KMS-11 (cell line): ENCODE data around the gene PTRHD1.

Experiments
- H2AFZ ChIP-seq: fragments of 200-600 bp; sonication (generic); 2 replicates; pipeline ENCODE4 v1.6.1; 2016; ENCODE audit warnings: antibody characterized with exemption, mixed run types, low read depth
- H3K27ac ChIP-seq: fragments of 200-600 bp; sonication (generic); 2 replicates; pipeline ENCODE4 v1.6.1; 2016; ENCODE audit warnings: mild to moderate bottlenecking, mixed run types
- H3K27me3 ChIP-seq: fragments of 200-600 bp; sonication (generic); 2 replicates; pipeline ENCODE4 v1.6.1; 2017; ENCODE audit warnings: mild to moderate bottlenecking, low read depth, mixed run types, moderate library complexity; ENCODE audit not compliant: insufficient read depth
- H3K36me3 ChIP-seq: fragments of 200-600 bp; sonication (generic); 2 replicates; pipeline ENCODE4 v1.6.1; 2017; ENCODE audit warnings: mild to moderate bottlenecking, mixed run types; ENCODE audit not compliant: insufficient read depth
- H3K4me1 ChIP-seq: fragments of 200-600 bp; sonication (generic); 2 replicates; pipeline ENCODE4 v1.6.1; 2016; ENCODE audit warnings: mild to moderate bottlenecking, low read depth, mixed run types; ENCODE audit not compliant: poor library complexity, severe bottlenecking
- H3K4me2 ChIP-seq: fragments of 200-600 bp; sonication (generic); 2 replicates; pipeline ENCODE4 v1.7.0; 2016; ENCODE audit warnings: mild to moderate bottlenecking, mixed run types
- H3K4me3 ChIP-seq: fragments of 200-600 bp; sonication (generic); IDR thresholded peaks from 2 replicates; pipeline ENCODE4 v1.6.1; 2017; ENCODE audit warnings: low read depth, low read length, mixed read lengths; ENCODE audit not compliant: insufficient read depth
- H3K79me2 ChIP-seq: fragments of 200-600 bp; sonication (generic); 2 replicates; pipeline ENCODE4 v1.6.1; 2016; ENCODE audit warnings: low read depth, mixed run types; ENCODE audit not compliant: insufficient read depth
- H3K9ac ChIP-seq: fragments of 200-600 bp; sonication (generic); 2 replicates; pipeline ENCODE4 v1.6.1; 2016; ENCODE audit warnings: mild to moderate bottlenecking, mixed run types
- H4K20me1 ChIP-seq: fragments of 200-600 bp; sonication (generic); 2 replicates; pipeline ENCODE4 v1.6.1; 2016; ENCODE audit warnings: mild to moderate bottlenecking, mixed run types; ENCODE audit not compliant: insufficient read depth
- TF ChIP-seq, protein P1 (sequence below): fragments of 200-600 bp; sonication (generic); conservative IDR thresholded peaks from 2 replicates; pipeline ENCODE4 v1.6.1; 2017; ENCODE audit warnings: low read depth, mild to moderate bottlenecking, antibody characterized with exemption, low read length, moderate library complexity, mixed read lengths

The PTRHD1 gene

DNA sequence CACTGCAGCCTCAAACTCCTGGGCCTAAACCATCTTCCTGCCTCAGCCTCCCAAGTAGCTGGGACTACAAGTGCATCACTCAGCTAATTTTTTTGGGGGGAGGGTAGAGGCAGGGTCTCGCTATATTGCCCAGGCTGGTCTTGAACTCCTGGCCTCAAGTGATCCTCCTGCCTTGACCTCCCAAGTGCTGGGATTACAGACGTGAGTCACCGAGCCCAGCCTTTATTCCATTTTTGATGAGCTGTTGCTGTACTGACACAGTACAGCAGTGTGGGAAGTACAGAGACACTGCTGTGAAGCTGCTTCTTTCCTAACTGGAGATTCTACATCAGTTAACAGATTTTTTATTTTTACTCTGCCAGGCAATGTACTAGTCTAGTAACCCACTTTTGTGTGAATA is 18.8 kb downstream of the PTRHD1 start:
- H3K4me3 ChIP-seq = no peak overlapping the region
- H3K27ac ChIP-seq = no peak overlapping the region
- H3K9ac ChIP-seq = no peak overlapping the region
- TF ChIP-seq, protein P1, sequence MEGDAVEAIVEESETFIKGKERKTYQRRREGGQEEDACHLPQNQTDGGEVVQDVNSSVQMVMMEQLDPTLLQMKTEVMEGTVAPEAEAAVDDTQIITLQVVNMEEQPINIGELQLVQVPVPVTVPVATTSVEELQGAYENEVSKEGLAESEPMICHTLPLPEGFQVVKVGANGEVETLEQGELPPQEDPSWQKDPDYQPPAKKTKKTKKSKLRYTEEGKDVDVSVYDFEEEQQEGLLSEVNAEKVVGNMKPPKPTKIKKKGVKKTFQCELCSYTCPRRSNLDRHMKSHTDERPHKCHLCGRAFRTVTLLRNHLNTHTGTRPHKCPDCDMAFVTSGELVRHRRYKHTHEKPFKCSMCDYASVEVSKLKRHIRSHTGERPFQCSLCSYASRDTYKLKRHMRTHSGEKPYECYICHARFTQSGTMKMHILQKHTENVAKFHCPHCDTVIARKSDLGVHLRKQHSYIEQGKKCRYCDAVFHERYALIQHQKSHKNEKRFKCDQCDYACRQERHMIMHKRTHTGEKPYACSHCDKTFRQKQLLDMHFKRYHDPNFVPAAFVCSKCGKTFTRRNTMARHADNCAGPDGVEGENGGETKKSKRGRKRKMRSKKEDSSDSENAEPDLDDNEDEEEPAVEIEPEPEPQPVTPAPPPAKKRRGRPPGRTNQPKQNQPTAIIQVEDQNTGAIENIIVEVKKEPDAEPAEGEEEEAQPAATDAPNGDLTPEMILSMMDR = no peak
- H3K36me3 ChIP-seq = no peaks in the 10 kb centered on the region
- no peaks in the 10 kb centered on the region for H4K20me1 ChIP-seq
- H3K4me1 ChIP-seq = peaks cover 8% of the 10 kb centered on the region
- H2AFZ ChIP-seq = no peak overlapping the region
- H3K27me3 ChIP-seq = no peaks in the 10 kb centered on the region
- no peak overlapping the region for H3K4me2 ChIP-seq
- no peaks in the 10 kb centered on the region for H3K79me2 ChIP-seq

DNA sequence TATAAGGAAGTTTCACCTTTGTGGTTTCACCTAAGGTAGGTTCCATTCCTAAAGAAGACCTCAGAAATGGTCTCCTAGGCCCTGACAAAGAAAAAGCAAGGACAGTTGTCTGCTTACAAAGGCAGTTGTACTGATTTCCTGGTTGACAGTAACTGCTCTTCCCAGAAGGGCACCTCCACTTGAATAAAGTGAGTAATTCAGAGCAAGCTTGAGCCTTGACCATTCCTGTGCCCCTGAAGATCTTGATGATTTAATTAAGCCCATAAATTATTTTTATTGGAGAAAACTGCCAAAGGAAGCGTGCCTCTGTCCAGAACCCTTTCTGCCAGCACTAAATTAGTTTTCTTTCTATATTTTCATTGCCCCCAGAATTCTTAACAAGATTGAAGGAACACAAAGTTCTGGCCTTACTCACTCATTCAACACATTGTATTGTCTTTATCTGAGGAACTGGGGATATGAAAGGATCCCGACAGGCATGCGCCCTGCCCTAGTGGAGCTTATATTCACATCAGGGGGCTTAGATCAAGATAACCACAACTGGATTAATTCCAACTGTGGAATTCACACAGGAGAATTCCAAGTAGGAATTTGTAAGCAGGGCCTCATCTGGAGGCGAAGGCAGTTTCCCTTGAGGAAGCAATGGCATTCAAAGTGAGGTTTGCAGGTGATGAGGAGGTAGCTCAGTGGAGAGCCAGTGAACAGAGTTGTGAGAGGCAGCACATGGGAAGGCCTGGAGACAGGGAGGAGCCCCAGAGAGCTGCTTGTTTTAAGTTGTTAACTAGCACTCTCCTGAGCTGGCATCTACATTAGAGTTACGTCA is 21.2 kb downstream of the PTRHD1 start:
- Histone ChIP-seq H3K4me2 (no peak overlapping the region), H3K79me2 (no peaks in the 10 kb centered on the region), H3K9ac (no peak overlapping the region), H3K27me3 (no peaks in the 10 kb centered on the region), H3K36me3 (no peaks in the 10 kb centered on the region), H4K20me1 (no peaks in the 10 kb centered on the region), H2AFZ (no peak overlapping the region), H3K4me3 (no peak overlapping the region), H3K4me1 (peaks cover 27% of the 10 kb centered on the region), H3K27ac (no peak overlapping the region)
- TF ChIP-seq, protein P1 = no peak

DNA sequence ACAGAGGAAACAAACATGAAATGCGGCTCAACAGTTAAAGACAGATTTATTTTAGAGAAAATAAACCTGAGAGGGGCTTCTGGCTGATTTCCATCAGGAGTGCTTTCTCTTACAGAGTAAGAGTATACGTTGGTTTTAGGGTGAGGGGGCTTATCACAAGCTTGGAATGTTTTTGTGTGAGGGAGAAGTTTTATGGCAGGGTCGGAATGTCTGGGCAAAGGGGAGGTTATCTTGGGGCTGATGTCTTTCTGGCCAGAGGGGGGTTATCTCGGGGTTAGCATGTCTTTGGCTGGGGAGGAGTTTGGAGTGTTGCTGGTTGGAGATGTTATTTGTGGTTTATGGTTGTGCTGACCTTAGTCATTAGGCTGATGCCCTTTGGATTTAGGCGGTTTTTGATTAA is 22.1 kb downstream of the PTRHD1 start:
- TF ChIP-seq, protein P1 = no peak
- Histone ChIP-seq H3K4me2 (no peak overlapping the region), H3K4me3 (no peak overlapping the region), H3K27ac (no peak overlapping the region), H3K4me1 (peaks cover 36% of the 10 kb centered on the region), H4K20me1 (no peaks in the 10 kb centered on the region), H3K79me2 (no peaks in the 10 kb centered on the region), H3K36me3 (no peaks in the 10 kb centered on the region), H3K27me3 (no peaks in the 10 kb centered on the region), H2AFZ (no peak overlapping the region), H3K9ac (no peak overlapping the region)

DNA sequence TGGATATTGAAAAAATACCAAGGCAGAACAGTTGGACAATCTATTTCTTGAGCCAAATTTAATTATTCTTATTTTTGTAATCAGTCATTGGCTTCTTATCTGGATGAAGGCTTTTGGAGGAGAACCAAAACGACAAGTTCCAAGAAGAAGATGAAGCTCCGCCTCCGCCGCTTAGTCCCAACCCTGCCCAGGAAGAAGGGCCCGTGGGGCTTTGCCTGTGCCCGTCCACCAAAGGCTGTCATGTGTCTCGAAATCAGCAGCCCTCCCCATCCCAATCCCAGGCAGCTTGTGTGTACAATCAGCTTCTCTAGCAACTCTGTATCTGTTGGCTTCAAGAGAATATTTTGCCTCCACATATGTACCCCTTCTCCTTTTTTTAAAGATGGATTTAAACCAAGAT is 24.6 kb downstream of the PTRHD1 start:
- Histone ChIP-seq H3K36me3 (no peaks in the 10 kb centered on the region), H3K27me3 (no peaks in the 10 kb centered on the region), H3K4me3 (no peak overlapping the region), H3K79me2 (no peaks in the 10 kb centered on the region), H2AFZ (no peak overlapping the region), H3K9ac (no peak overlapping the region), H4K20me1 (no peaks in the 10 kb centered on the region), H3K4me2 (no peak overlapping the region; the same call in 1 of the 2 replicates), H3K4me1 (peaks cover 61% of the 10 kb centered on the region), H3K27ac (no peak overlapping the region)
- TF ChIP-seq, protein P1 = no peak
